HG03280 (cell line): ENCODE measurements around the gene KLRB1.
"Not testable (repeated sequence)": the region's sequence is repeated elsewhere in the genome, so short reads cannot be mapped to it uniquely, and the experiment has no call there.

Experiments
- ATAC-seq: cut with Tn5 transposase; IDR thresholded peaks from one replicate; pipeline ENCODE4 v1.9.1; 2021; ENCODE audit warnings: mild to moderate bottlenecking, moderate library complexity; ENCODE audit not compliant: unreplicated experiment

KLRB1 gene

DNA sequence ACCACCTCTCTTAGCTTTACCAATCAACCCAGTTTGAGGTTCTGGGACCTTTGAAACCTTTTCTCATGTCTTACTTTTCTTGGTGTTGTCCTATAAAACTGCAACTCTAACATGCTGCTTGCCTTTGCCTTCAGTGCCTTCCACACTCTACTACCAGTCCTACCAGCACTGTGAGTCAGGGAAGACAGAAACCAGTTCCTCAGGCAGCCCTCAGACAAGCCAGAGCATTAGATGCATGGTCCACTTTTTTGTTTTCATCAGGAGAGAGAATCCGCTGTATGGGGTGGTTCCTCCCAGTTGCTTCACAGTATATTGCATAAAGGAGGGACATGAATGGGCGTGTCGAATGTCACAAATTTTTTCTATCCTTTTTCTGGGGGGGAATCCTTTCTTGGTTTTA lies 17.3 kb upstream of the KLRB1 start:
- ATAC-seq: no peak

DNA sequence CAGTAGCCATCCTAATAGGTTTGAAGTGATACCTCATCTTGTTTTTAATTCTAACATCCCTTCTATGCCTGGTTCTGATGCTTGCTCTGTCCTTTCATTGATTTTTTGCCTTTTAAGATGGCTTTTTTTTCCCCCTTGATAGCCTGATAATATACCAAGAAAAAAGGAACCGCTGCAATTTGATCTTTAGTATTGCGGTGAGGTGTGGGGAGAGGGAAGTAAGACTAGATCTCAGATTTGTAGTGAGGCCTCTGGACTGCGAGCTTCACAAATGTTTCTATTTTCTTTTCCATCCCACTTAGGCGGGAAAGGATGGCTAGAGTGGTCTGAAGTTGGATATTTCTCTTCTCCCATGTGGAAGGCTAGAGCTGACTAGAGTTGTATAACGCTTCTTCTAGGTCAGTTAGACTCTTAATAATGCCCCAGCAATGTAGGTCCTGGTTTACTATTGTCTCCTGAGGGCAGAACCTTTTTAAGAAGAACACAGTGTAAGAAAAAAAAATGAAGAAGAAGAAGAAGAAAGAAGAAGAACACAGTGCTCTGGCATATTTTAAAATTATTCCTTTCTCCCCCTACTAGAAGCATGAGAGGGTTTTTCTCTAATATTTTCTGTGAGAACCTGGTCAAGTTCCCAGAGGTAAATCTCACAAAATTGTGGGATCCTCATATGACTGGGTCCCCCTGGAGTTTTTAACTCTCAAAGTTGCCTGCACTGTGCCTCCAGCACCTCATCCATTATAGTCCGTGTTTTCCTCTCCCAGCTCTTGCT lies 11.9 kb upstream of the KLRB1 start:
- ATAC-seq: no peak

DNA sequence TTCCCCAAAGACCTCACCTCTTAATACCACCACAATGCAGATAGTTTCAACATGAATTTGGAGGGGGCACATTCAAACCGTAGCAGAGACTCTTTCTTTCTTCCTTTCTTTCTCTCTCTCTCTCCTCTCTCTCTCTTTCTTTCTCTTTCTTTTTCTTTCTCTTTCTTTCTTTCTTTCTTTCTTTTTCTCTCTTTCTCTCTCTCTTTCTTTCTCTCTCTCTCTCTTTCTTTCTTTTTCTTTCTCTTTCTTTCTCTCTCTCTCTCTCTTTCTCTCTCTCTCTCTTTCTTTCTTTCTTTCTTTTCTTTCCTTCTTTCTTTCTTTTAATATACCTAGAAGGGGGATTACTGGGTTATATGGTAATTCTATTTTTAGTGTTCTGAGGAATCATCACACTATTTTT lies 11.2 kb upstream of the KLRB1 start:
- not testable (repeated sequence) for ATAC-seq

DNA sequence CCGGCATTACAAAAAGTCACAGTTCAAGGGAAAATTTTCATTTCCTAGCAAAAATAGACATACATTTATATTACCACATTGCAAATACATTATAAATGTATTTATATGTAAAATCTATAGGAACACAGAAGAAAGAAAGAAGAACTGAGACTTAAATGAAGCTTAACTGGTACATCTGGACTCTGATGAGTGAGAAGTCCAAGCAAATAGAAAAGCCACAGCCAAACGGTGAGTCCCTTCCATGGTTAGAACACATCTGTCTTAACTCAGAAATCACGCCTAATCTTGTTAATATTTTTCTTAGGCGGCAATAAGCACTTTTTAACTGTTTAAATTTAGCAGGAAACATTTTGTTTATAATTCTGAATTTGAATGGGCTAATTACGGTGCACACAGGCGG lies 9.4 kb upstream of the KLRB1 start:
- no peak for ATAC-seq

GRCh38 chr12:9615420-9616136 lies 7.9 kb upstream of the KLRB1 start:
- no peak for ATAC-seq

- not testable (repeated sequence) for ATAC-seq
These were observed 2.9 kb upstream of the KLRB1 start for GRCh38 chr12:9610606-9611005.

- no peak for ATAC-seq
These were observed 862 bp downstream of the KLRB1 start for GRCh38 chr12:9606736-9607372.

DNA sequence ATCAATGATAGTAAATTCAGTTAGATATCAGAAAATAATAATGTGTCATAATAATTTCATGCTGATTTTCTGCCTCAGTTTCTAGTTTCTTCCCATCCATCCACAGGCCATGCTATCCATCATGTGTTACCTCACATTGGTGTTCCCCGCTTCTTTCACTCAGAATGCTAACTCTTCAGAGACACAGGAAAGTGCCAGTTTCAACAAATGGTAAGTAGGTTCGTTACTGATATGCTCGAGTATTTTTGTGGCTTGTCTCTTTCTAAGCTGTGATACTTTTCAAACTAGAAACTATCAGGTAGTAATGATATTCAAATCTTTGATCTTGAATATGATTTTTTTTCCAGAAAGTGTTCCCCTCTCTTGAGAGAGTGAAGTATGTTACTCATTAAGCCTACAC lies 1.5 kb downstream of the KLRB1 start:
- ATAC-seq: no peak

DNA sequence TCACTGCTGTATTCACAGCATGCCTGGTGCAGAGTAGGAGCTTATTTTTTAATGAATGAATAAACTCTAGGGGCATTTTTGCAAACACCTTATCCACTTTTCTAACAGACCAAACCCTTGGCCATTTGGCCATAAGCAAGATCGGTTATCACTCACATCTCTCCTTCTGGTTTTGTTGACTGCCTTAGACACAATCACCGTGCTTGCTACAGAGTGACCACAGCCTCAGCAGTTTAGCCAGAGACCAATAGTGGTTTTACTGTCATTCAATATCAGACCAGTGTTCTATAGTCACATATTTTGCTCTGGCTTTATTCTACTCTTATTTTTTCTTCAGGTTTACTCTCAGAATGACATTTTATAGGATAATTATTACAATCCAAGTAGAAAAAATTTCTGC lies 2.2 kb downstream of the KLRB1 start:
- no peak for ATAC-seq

GRCh38 chr12:9604287-9604686 lies 3.4 kb downstream of the KLRB1 start:
- ATAC-seq: no peak

DNA sequence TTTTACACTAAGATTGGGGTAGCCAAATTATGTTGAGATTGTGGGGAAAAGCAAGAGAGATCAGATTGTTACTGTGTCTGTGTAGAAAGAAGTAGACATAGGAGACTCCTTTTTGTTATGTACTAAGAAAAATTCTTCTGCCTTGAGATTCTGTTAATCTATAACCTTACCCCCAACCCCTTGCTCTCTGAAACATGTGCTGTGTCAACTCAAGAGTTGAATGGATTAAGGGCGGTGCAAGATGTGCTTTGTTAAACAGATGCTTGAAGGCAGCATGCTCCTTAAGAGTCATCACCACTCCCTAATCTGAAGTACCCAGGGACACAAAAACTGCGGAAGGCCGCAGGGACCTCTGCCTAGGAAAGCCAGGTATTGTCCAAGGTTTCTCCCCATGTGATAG lies 7.3 kb downstream of the KLRB1 start:
- ATAC-seq: not testable (repeated sequence)

GRCh38 chr12:9598363-9598762 lies 9.4 kb downstream of the KLRB1 start:
- ATAC-seq: no peak

GRCh38 chr12:9597365-9597764 lies 10.4 kb downstream of the KLRB1 start:
- ATAC-seq: no peak

GRCh38 chr12:9590441-9590840 lies 17.3 kb downstream of the KLRB1 start:
- no peak for ATAC-seq

- no peak for ATAC-seq
These were observed 19.0 kb downstream of the KLRB1 start for GRCh38 chr12:9588749-9589148.

DNA sequence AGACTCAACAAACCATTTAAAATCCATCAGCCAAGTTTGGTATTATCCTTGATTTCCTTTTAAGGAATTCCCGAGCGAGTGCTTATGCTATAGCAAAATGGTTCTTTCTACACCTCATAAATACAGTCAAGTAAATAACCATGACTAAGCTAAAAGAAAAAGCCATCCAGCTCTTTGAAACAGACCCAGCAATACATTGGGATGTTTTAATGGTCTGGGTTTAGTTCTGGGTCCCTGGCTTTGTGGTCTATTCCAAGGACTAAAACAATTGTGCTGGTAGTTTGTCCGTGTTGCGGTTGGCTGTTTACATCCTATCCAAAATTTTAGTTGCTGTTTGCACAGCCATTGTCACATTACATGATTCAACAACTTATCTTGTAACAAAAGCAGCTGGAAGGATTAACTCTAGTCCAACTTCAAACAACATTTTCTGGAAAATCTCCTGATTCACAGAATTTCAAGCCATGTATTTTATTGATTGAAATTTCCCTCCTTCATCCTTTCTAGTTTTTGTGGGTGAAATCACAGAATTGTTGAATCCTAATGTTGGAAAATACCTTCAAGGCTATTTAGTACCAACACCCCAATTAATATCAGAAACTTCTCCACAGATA lies 19.6 kb downstream of the KLRB1 start:
- no peak for ATAC-seq

DNA sequence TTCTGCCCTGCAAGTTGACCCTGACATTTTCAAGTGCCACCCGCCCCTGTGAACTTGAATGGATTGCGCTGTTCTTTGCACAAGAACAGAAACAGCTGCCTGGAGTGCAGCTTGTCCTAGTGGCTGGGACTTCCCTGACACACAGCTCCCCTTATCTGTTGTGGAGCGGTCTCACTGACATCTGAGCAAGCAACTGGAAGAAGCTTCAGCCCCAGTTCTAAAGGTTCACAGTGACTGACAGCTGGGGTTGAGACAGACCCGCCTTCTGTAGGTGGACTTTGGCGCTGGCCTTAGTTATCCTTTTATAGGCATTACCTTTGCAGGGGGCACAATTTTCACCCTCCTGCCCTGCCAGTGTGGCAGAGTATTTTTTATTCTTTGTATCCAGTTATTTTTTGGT lies 30.0 kb downstream of the KLRB1 start:
- ATAC-seq: not testable (repeated sequence)

DNA sequence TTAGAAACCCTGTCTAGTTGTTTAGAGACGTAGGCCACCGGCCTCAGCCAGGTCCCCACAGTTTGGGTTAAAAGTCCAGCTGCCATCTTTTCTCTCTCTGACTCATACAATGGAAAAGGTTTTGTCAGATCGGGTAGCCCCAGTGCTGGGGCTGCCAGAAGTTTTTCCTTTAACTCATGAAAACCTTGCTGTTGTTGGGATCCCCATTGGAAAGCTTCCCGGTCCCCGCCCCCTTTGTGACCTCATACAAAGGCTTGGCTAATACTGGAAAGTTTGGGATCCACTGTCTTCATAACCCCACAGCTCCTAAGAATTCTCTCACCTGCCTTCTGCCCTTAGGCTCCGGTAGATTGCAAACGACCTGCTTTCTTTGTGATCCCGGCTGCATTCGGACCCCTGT lies 40.6 kb downstream of the KLRB1 start:
- ATAC-seq: not testable (repeated sequence)

DNA sequence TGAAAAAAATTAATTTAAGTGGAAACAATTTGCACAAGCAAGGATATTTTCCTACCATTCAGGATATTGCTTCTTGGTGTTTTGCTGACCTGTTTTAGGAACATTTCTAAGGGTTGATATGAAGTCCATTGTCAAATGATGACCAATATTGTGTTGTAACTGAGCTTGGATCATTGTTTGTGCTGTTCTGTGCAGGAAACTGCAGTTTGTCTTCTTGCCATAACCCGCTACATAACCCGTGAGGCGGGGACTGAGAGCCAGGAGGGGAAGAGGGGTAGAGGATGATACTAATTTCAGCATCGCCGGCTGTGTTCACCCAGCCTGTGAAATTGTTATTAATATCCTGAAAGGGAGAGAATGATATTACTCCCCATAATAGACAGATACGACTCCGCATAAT lies 41.6 kb downstream of the KLRB1 start:
- not testable (repeated sequence) for ATAC-seq

DNA sequence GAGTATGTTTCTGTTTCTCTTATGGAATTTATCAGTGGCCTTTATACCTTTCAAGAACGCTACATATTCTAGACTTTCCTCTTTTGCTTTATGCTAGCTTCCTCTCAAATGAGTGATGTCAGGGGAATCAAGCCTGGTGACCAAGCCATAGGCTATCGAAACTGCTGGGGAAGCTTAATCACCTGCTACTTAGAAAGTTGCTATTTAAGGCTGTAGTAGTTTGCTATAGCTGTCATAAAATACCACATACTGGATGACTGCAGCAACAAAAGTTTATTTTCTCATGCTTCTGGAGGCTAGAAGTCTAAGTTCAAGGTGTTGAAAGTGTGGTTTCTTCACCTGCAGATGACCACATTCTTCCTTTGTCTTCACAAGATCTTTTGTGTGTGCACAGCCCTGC lies 43.3 kb downstream of the KLRB1 start:
- ATAC-seq: not testable (repeated sequence)

DNA sequence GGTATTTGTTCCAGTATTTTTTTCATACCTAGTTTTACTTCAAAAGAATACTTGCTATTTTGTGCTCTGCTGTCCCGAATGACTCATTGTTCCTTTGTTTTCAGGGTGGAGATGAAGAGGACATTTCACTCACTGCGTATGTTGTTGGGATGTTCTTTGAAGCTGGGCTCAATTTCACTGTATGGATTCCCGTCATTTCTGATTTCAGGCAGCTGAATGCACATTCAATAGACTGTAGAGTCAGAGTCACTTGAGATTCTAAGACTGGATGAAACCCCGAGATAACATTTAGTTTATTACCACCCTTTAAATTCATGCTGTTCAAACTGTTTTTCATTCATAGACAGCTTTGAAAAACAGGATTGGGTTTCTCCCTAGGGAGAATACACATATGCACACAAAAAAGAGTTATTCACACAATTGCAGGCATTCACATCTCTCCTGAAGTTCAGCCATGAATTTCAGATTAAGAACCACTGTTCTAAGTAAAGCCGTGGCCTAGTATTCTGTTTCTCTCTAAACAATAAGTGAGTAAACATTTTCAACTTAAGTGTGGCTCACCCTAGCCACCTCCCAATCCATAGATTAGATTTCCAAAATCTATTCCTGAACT lies 44.8 kb downstream of the KLRB1 start:
- not testable (repeated sequence) for ATAC-seq
